PFSK-1 (cell line): ENCODE data around the gene XRCC3. TPM values are rescaled to one million over a fixed set of nuclear protein-coding genes. Genes with fewer than 3 reads are reported as not detected.

Source experiments
- FOXP2 ChIP-seq: optimal IDR thresholded peaks from 2 replicates; pipeline ENCODE3; 2011; ENCODE audit warnings: borderline replicate concordance, control low read depth, inconsistent platforms; ENCODE audit not compliant: insufficient read depth; ENCODE audit errors: extremely low read length, extremely low read depth
- POLR2AphosphoS5 ChIP-seq: IDR thresholded peaks from 2 replicates; pipeline ENCODE4 v1.6.1; 2012; ENCODE audit warnings: low read depth, mild to moderate bottlenecking, control low read depth, low read length, moderate library complexity
- SIN3A ChIP-seq: IDR thresholded peaks from 2 replicates; pipeline ENCODE4 v1.6.1; 2012; ENCODE audit warnings: mild to moderate bottlenecking, low read length, moderate library complexity, borderline replicate concordance; ENCODE audit not compliant: insufficient read depth
- TAF1 ChIP-seq: IDR thresholded peaks from 2 replicates; pipeline ENCODE4 v1.6.1; 2012; ENCODE audit warnings: low read length, control low read depth, borderline replicate concordance; ENCODE audit not compliant: insufficient read depth
- polyA plus RNA-seq: library from polyadenylated mRNA; unstranded; fragments of >200 nt; gene quantifications from one replicate; pipeline ENCODE4 v1.2.1, GENCODE V29; 2012; ENCODE audit warnings: low read depth, missing spikeins; ENCODE audit not compliant: insufficient read length
- TF ChIP-seq, protein P1 (sequence below), 2 experiments: IDR thresholded peaks; 2 replicates each; pipeline versions ENCODE4 v1.6.1 to v1.8.0; 2011 to 2012; ENCODE audit warnings: low read depth in 2 of 2, low read length in 2 of 2, control low read depth in 1 of 2, inconsistent platforms in 1 of 2, mild to moderate bottlenecking in 1 of 2, moderate library complexity in 1 of 2; ENCODE audit not compliant: insufficient read depth in 1 of 2

Gene XRCC3
- 17.4 TPM for polyA plus RNA-seq

DNA sequence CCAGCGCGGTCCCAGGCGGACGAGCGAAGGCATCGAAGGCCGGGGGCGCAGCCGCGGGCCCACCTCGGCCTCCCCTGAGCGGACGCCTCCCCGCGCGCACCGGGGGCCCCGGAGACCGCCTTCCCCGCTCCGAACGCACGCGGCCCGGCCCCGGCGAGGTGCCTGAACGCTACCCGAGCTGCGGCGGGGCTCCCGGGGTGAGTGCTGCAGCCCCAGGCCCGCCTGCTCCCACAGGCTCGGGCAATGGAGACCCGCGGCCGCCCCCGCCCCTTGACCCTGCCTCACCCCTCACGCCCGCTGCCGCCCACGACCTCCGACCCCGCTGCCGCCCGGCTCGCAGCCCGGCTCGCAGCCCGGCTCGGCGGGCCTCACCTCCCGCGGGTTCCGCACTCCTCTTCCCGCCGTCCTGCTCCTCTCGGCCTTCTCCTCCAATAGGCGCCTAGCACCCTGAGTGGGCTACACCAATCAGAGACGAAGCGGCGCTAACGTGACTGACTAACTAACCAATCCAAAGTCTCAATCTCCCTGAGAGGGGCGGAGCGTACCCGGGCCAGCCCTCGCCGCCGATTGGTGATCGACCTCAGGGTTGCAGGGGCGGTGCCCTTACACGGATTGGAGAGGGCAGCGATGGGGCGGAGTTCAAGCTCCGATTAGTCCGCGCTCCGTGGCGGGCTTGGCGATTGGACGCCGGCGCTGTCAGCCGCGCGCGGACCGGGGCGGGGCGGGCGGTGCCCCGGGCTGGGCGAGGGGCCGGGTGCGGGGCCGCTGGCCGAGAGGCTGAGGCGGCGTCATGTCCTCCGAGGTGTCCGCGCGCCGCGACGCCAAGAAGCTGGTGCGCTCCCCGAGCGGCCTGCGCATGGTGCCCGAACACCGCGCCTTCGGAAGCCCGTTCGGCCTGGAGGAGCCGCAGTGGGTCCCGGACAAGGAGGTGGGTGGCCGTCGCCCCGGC lies at the start of gene XRCC3, which contains the start of gene ZFYVE21:
XRCC3 (minus strand) TSS at position 400 of the 949 bp plus-strand sequence. CDS start 4,364 bp downstream, outside the sequence.
ZFYVE21 (plus strand) TSS at position 759 of the 949 bp plus-strand sequence; CDS start at position 791, 32 bp downstream.
- TF ChIP-seq, protein P1, sequence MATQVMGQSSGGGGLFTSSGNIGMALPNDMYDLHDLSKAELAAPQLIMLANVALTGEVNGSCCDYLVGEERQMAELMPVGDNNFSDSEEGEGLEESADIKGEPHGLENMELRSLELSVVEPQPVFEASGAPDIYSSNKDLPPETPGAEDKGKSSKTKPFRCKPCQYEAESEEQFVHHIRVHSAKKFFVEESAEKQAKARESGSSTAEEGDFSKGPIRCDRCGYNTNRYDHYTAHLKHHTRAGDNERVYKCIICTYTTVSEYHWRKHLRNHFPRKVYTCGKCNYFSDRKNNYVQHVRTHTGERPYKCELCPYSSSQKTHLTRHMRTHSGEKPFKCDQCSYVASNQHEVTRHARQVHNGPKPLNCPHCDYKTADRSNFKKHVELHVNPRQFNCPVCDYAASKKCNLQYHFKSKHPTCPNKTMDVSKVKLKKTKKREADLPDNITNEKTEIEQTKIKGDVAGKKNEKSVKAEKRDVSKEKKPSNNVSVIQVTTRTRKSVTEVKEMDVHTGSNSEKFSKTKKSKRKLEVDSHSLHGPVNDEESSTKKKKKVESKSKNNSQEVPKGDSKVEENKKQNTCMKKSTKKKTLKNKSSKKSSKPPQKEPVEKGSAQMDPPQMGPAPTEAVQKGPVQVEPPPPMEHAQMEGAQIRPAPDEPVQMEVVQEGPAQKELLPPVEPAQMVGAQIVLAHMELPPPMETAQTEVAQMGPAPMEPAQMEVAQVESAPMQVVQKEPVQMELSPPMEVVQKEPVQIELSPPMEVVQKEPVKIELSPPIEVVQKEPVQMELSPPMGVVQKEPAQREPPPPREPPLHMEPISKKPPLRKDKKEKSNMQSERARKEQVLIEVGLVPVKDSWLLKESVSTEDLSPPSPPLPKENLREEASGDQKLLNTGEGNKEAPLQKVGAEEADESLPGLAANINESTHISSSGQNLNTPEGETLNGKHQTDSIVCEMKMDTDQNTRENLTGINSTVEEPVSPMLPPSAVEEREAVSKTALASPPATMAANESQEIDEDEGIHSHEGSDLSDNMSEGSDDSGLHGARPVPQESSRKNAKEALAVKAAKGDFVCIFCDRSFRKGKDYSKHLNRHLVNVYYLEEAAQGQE (IDR thresholded peaks at IDR 0.05; ENCODE audit: insufficient read depth in 1 of 2, low read depth in 2 of 2, low read length in 2 of 2) = no peak
- TF ChIP-seq POLR2AphosphoS5 (no peak; the same call in 1 of the 2 replicates), TAF1 (peak; percentile 56; the same call in 1 of the 2 replicates)

DNA sequence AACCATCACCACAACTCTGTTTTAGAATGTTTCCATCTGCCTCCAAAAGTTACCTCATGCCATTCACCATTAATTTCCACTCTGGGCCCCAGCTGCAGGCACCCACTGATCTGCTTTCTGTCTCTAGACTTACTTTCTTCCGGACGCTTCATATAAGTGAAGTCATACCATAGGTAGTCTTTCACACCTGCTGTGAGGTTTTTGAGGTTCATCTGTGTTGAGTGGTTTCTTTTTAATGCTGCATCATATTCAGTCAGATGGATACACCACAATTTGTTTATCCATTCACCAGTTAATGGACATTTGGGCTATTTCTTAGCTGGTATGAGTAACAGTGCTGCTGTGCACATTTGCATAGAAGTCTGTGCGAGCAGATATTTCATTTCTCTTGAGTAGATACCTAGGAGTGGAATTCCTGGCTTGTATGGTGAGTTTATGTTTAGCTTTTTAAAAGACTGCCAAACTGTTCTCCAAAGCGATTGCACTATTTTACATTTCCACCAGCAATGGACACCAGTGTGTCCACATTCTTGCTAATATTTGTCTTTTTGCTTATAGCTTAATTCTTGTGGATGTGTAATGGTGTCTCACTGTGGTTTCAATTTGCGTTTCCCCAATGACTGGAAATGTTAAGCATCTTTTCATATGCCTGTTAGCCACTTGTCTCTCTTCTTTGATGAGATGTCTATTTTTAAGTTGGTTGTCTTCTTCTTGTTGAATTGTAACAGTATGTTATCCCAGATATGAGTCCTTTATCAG lies 48.7 kb upstream of the XRCC3 start:
- TF ChIP-seq TAF1 (no peak), POLR2AphosphoS5 (no peak)

GRCh38 chr14:103762541-103762940 lies 47.3 kb upstream of the XRCC3 start:
- TF ChIP-seq TAF1 = no peak
- no peak for TF ChIP-seq FOXP2
- no peak for TF ChIP-seq POLR2AphosphoS5
- TF ChIP-seq SIN3A = no peak
- TF ChIP-seq, protein P1 (IDR thresholded peaks at IDR 0.05; ENCODE audit: insufficient read depth in 1 of 2, low read depth in 2 of 2, low read length in 2 of 2) = no peak

DNA sequence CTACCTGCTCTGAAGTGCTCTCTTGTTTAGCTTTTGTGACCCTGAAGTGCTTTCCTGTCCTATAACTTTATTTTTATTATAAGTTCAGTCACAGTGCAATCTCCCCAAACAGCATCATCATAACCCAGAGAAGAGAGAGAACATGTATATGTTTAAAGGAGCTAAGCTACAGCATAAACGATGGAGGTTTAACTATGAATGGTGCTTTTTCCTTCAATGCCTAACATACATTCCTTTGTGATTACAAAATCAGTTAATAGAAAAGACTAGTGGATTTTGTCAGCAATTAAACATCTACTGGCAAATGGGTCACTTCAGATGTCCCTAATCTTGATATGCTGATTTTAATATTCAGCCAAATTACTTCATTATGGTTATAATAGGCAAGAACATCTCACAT lies 46.8 kb upstream of the XRCC3 start:
- TF ChIP-seq, protein P1 (IDR thresholded peaks at IDR 0.05; ENCODE audit: insufficient read depth in 1 of 2, low read depth in 2 of 2, low read length in 2 of 2) = no peak
- no peak for TF ChIP-seq POLR2AphosphoS5
- no peak for TF ChIP-seq TAF1
- no peak for TF ChIP-seq SIN3A
- no peak for TF ChIP-seq FOXP2

- TF ChIP-seq POLR2AphosphoS5 (no peak), FOXP2 (no peak), TAF1 (no peak), SIN3A (no peak)
- TF ChIP-seq, protein P1 (IDR thresholded peaks at IDR 0.05; ENCODE audit: insufficient read depth in 1 of 2, low read depth in 2 of 2, low read length in 2 of 2) = no peak
Observed at GRCh38 chr14:103758059-103758776, 43.0 kb upstream of the XRCC3 start.
